Stimulated activated CD8-positive, alpha-beta memory T cell treated with anti-CD3 and anti-CD28 coated beads, Interleukin-7, amount 100 ng/mL, for 24 hours (primary cell): ENCODE results near the gene FCN2.

ENCODE experiments used
- DNase-seq: peaks from one replicate; pipeline ENCODE4 v3.0.0-alpha.2; 2020; ENCODE audit warnings: low read depth

Gene FCN2

GRCh38 chr9:134933076-134933659 lies 52.6 kb downstream of the FCN2 start:
- DNase-seq, result no peak

GRCh38 chr9:134935056-134935640 lies 54.5 kb downstream of the FCN2 start:
- DNase-seq, result no peak

GRCh38 chr9:134935701-134936345 lies 55.2 kb downstream of the FCN2 start:
- DNase-seq, result no peak

GRCh38 chr9:134936346-134937163 lies 55.9 kb downstream of the FCN2 start:
- no peak for DNase-seq
